GM12878 (cell line): ENCODE results near the gene CPLX1.

Experiments used
- ASH2L ChIP-seq: fragments of 300-600, 200-600 bp; sonication (generic); IDR thresholded peaks from 2 replicates; pipeline ENCODE4 v1.6.1; 2017; ENCODE audit warnings: low read depth, mild to moderate bottlenecking, borderline replicate concordance
- HDAC6 ChIP-seq: fragments of 200-600 bp; sonication (generic); IDR thresholded peaks from one replicate; pipeline ENCODE4 v1.8.0; 2017; ENCODE audit warnings: antibody characterized with exemption; ENCODE audit not compliant: unreplicated experiment
- MEF2A ChIP-seq: IDR thresholded peaks from 2 replicates; pipeline ENCODE4 v1.6.1; 2011; ENCODE audit warnings: low read depth, mild to moderate bottlenecking, low read length, moderate library complexity; ENCODE audit not compliant: insufficient read depth
- NFYA ChIP-seq: IDR thresholded peaks from 2 replicates; pipeline ENCODE4 v1.6.1; 2011; ENCODE audit warnings: low read depth, mild to moderate bottlenecking, low read length, improper control_type of control experiment, borderline replicate concordance
- NFYB ChIP-seq: IDR thresholded peaks from 2 replicates; pipeline ENCODE4 v1.6.1; 2011; ENCODE audit warnings: low read depth, mild to moderate bottlenecking, low read length, improper control_type of control experiment, moderate library complexity; ENCODE audit not compliant: insufficient read depth
- NRF1 ChIP-seq: conservative IDR thresholded peaks from 2 replicates; pipeline ENCODE4 v1.6.1; 2011; ENCODE audit warnings: mild to moderate bottlenecking, low read depth, low read length, improper control_type of control experiment
- POLR2A ChIP-seq: IDR thresholded peaks from 2 replicates; pipeline ENCODE4 v1.6.1; 2011; ENCODE audit warnings: low read depth, mild to moderate bottlenecking, low read length
- RELA ChIP-seq: fragments of 450-650 bp; IDR thresholded peaks from 2 replicates; pipeline ENCODE4 v1.8.0; 2014; ENCODE audit warnings: borderline replicate concordance; ENCODE audit not compliant: partially characterized antibody
- ZBED1 ChIP-seq: IDR thresholded peaks from 2 replicates; pipeline ENCODE4 v1.6.1; 2016; ENCODE audit warnings: borderline replicate concordance
- TF ChIP-seq, protein P1 (sequence below): IDR thresholded peaks from 2 replicates; pipeline ENCODE4 v1.6.1; 2012; ENCODE audit warnings: low read depth, low read length, improper control_type of control experiment
- TF ChIP-seq, protein P2 (sequence below): fragments of 450-650 bp; IDR thresholded peaks from 2 replicates; pipeline ENCODE4 v1.6.1; 2018; ENCODE audit warnings: borderline replicate concordance, mild to moderate bottlenecking; ENCODE audit not compliant: partially characterized antibody
- TF ChIP-seq, protein P3 (sequence below), 3 experiments: IDR thresholded peaks in 2 of 3; conservative IDR thresholded peaks in 1 of 3; 2 replicates each; pipeline ENCODE4 v1.5.1; 2011; ENCODE audit warnings: low read depth in 3 of 3, low read length in 3 of 3, mild to moderate bottlenecking in 3 of 3, control low read depth in 2 of 3, moderate library complexity in 2 of 3, inconsistent platforms in 1 of 3, mixed read lengths in 1 of 3; ENCODE audit not compliant: control insufficient read depth in 2 of 3, insufficient read depth in 1 of 3; ENCODE audit errors: extremely low read depth in 1 of 3

DNA sequence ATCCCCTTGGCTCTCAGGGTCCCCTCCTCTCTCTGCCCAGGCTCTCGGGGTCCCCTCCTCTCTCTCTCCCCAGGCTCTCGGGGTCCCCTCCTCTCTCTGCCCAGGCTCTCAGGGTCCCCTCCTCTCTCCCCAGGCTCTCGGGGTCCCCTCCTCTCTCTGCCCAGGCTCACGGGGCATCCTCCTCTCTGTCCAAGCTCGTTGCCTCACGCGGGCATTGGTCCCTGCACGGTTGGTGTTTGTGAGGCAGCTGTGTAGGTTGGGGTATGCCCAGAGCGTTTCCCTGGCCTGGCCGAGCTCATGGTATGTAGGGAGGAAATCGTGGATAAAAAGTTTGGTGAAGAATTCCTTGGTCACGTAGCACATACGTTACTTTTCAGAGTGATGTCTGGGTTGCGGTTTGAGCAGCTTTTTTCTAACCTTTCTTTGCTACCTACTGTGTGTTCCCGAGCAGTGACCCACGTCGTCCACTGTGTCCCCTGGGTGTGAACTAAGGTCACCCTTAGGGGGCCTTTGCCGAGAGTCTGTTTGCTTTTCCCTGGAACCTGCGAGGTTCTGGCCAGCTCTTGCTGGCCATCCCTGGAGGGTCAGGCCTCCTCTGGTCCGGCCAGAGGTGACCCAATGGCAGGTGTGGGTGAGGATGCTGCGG lies 83.7 kb downstream of the CPLX1 start:
- TF ChIP-seq ASH2L: no peak
- TF ChIP-seq, protein P1, sequence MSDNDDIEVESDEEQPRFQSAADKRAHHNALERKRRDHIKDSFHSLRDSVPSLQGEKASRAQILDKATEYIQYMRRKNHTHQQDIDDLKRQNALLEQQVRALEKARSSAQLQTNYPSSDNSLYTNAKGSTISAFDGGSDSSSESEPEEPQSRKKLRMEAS: no peak
- no peak for TF ChIP-seq NRF1
- no peak for TF ChIP-seq HDAC6
- TF ChIP-seq, protein P2, sequence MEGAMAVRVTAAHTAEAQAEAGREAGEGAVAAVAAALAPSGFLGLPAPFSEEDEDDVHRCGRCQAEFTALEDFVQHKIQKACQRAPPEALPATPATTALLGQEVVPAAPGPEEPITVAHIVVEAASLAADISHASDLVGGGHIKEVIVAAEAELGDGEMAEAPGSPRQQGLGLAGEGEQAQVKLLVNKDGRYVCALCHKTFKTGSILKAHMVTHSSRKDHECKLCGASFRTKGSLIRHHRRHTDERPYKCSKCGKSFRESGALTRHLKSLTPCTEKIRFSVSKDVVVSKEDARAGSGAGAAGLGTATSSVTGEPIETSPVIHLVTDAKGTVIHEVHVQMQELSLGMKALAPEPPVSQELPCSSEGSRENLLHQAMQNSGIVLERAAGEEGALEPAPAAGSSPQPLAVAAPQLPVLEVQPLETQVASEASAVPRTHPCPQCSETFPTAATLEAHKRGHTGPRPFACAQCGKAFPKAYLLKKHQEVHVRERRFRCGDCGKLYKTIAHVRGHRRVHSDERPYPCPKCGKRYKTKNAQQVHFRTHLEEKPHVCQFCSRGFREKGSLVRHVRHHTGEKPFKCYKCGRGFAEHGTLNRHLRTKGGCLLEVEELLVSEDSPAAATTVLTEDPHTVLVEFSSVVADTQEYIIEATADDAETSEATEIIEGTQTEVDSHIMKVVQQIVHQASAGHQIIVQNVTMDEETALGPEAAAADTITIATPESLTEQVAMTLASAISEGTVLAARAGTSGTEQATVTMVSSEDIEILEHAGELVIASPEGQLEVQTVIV: no peak
- TF ChIP-seq, protein P3, sequence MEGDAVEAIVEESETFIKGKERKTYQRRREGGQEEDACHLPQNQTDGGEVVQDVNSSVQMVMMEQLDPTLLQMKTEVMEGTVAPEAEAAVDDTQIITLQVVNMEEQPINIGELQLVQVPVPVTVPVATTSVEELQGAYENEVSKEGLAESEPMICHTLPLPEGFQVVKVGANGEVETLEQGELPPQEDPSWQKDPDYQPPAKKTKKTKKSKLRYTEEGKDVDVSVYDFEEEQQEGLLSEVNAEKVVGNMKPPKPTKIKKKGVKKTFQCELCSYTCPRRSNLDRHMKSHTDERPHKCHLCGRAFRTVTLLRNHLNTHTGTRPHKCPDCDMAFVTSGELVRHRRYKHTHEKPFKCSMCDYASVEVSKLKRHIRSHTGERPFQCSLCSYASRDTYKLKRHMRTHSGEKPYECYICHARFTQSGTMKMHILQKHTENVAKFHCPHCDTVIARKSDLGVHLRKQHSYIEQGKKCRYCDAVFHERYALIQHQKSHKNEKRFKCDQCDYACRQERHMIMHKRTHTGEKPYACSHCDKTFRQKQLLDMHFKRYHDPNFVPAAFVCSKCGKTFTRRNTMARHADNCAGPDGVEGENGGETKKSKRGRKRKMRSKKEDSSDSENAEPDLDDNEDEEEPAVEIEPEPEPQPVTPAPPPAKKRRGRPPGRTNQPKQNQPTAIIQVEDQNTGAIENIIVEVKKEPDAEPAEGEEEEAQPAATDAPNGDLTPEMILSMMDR (IDR thresholded peaks at IDR 0.05 in 2 of 3, conservative IDR thresholded peaks at IDR 0.05 in 1 of 3; ENCODE audit: control insufficient read depth in 2 of 3, extremely low read depth in 1 of 3, insufficient read depth in 1 of 3, low read depth in 3 of 3, low read length in 3 of 3): no peak
- no peak for TF ChIP-seq MEF2A
- no peak for TF ChIP-seq NFYB
- TF ChIP-seq NFYA: no peak
- no peak for TF ChIP-seq ZBED1
- TF ChIP-seq RELA: no peak
- TF ChIP-seq POLR2A: no peak
